Measurements from ENCODE around the gene FCRL2.

Gene FCRL2

DNA sequence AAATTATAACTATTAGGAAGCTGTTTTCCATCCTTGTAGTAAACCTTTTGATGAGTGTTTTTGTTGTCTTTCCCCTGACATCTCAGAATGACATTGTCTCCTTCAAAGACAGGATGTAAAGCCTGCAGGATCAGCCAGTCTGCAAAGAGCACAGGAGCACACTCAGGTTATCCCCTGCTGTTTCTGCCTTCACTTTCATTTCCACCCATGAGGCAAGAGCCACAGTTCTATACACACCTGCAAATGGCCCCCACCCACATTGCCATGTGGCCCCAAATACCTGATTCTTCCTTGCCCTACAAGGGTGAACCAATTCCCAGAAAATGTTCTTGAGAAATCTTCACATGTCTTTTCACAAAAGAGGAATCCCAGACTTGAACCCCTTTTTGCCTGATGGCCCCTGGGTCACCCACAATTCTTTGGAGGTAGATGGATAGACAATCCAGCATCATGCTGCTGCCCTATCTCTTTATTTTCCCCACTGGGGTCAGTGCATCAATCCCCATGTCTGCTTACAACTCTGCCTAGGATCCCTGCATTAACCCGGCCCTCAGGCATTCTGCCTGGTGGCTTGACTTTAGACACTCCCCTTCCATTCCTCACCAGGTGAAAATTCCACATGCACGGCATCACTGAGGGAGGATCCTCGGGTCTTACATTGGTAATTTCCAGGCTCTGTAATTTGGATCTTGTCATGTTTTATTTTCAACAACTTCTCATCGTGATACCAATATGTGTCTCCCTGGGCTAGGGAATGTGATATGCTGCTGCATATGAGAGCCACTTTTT is 79.0 kb downstream of the FCRL2 start:
- TF ChIP-seq, protein P1, sequence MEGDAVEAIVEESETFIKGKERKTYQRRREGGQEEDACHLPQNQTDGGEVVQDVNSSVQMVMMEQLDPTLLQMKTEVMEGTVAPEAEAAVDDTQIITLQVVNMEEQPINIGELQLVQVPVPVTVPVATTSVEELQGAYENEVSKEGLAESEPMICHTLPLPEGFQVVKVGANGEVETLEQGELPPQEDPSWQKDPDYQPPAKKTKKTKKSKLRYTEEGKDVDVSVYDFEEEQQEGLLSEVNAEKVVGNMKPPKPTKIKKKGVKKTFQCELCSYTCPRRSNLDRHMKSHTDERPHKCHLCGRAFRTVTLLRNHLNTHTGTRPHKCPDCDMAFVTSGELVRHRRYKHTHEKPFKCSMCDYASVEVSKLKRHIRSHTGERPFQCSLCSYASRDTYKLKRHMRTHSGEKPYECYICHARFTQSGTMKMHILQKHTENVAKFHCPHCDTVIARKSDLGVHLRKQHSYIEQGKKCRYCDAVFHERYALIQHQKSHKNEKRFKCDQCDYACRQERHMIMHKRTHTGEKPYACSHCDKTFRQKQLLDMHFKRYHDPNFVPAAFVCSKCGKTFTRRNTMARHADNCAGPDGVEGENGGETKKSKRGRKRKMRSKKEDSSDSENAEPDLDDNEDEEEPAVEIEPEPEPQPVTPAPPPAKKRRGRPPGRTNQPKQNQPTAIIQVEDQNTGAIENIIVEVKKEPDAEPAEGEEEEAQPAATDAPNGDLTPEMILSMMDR (IDR thresholded peaks at IDR 0.05; ENCODE audit: insufficient read depth, low read length, poor library complexity, severe bottlenecking): no peak
- no peak overlapping the region for H3K4me3 ChIP-seq (replicated peaks; ENCODE audit: low read depth, low read length)
- peaks cover 1% of the 10 kb centered on the region for H3K27me3 ChIP-seq (replicated peaks; ENCODE audit: control insufficient read depth, insufficient read depth, low read length)
- no peak for DNase-seq (ENCODE audit: extremely low read depth, insufficient read length)
- no peaks in the 10 kb centered on the region for H3K36me3 ChIP-seq (ENCODE audit: control insufficient read depth, insufficient read depth, low read length)

DNA sequence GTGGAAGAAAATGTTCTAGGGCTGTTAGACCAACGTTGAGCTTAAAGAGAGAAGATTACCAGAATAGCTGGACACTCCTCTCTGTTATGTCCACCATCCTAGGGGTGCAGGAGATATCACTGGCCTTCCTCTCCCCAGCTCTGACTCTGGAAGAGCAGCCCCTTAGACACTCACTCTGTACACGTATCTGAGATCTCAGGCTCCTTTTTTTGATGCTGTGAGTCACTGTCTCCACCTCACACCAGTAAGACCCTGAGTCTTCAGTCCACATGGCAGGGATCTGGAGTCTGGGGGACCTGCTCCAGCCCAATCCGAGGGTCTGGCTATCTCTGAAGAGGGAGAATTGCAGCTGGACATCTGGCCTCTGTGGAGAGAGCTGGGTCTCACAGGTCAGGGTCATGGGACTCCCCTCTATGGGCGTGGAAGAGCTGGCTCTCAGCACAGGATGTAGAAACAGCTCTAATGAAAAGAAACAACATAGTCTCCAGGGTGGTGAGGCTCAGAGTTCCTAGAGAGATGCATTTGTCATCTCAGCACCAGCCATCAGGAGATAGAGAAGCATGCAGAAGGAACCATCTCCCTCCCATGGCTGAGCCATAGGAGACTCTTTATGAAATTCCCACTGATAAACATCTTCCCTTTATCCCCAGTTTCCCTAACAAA is 79.8 kb downstream of the FCRL2 start:
- TF ChIP-seq, protein P1 (IDR thresholded peaks at IDR 0.05; ENCODE audit: insufficient read depth, low read length, poor library complexity, severe bottlenecking): no peak
- H3K27me3 ChIP-seq (replicated peaks; ENCODE audit: control insufficient read depth, insufficient read depth, low read length): peaks cover 1% of the 10 kb centered on the region

More for the DNA sequence above, 79.8 kb downstream of the FCRL2 start:
- no peak for DNase-seq (ENCODE audit: extremely low read depth, insufficient read length)
- Histone ChIP-seq H3K4me3 (replicated peaks; ENCODE audit: low read depth, low read length) (no peak overlapping the region), H3K36me3 (ENCODE audit: control insufficient read depth, insufficient read depth, low read length) (no peaks in the 10 kb centered on the region)

All from GM06990 (cell line).